ENCODE data around the gene TMEM218. TPM values are rescaled to one million over a fixed set of nuclear protein-coding genes. Genes with fewer than 3 reads are reported as not detected.
"Not testable (repeated sequence)": the region's sequence is repeated elsewhere in the genome, so short reads cannot be mapped to it uniquely, and the experiment has no call there.

TMEM218 gene
- total RNA-seq, 6 experiments from 2014 or later = 14.9 to 24.3 (median 20.7) TPM

GRCh38 chr11:125090816-125091215 is 20.6 kb downstream of the TMEM218 start:
- Mint-ChIP-seq H3K27ac (peak overlapping the region; percentile 76; the same call in 1 of the 2 replicates), H3K9me3 (no peaks in the 10 kb centered on the region), H3K4me1 (ENCODE audit: low read depth) (peaks cover 21% of the 10 kb centered on the region), H3K27me3 (ENCODE audit: insufficient read depth) (no peaks in the 10 kb centered on the region; the same call in none of the 2 replicates), H3K4me3 (no peak overlapping the region), H3K36me3 (ENCODE audit: low read depth) (peaks cover 6% of the 10 kb centered on the region; the same call in 1 of the 2 replicates)
- no peak for TF ChIP-seq CTCF (IDR thresholded peaks at IDR 0.05)
- no peak for DNase-seq

GRCh38 chr11:125090151-125090550 is 21.3 kb downstream of the TMEM218 start:
- H3K27me3 Mint-ChIP-seq (ENCODE audit: insufficient read depth); DNase-seq; H3K9me3 Mint-ChIP-seq; H3K4me3 Mint-ChIP-seq; H3K27ac Mint-ChIP-seq: not testable (repeated sequence)
- peaks cover 10% of the 10 kb centered on the region; the same call in 1 of the 2 replicates for H3K36me3 Mint-ChIP-seq (ENCODE audit: low read depth)
- H3K4me1 Mint-ChIP-seq (ENCODE audit: low read depth) = peaks cover 21% of the 10 kb centered on the region

GRCh38 chr11:125089481-125089880 is 21.9 kb downstream of the TMEM218 start:
- Mint-ChIP-seq H3K36me3 (ENCODE audit: low read depth) (peaks cover 10% of the 10 kb centered on the region; the same call in 1 of the 2 replicates), H3K4me1 (ENCODE audit: low read depth) (peaks cover 24% of the 10 kb centered on the region)
- not testable (repeated sequence) for H3K27ac Mint-ChIP-seq; H3K9me3 Mint-ChIP-seq; DNase-seq; H3K27me3 Mint-ChIP-seq (ENCODE audit: insufficient read depth); H3K4me3 Mint-ChIP-seq

DNA sequence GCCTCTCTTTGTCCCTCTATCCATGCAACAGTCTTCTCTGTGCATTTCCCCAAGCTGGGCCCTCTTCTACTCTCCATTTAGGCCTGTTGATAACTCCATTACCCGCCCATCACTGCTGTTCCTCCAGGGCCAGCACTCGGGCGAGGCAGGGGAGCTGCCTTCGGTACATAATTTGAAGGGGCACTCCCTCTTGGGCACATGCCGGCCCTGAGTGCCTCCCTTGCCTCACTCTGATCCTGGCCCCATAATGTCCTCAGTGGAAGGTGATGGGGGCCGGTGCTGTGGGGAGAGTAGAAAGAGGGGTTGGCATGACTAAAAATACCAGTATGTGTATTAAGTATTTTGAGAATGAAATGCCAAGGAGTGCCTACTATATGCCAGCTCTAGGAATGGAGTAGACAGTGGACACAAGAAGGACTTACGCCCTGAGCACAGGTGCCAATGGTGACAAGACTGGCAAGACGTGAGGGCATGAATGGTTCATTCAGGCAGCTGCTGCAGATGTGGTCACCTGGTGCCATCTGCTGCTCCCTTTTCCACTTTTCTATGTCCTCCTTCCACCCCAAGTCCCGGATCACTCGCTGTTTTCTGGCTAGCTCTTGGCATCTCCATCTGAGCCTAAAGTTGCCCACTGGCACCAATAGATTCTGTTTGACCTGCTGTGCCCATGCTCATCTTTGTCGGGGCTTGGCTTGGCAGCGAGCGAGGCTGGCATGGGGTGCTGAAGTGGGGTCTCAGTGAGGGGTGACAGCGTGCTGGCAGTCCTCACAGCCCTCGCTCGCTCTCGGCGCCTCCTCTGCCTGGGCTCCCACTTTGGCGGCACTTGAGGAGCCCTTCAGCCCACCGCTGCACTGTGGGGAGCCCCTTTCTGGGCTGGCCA is 22.6 kb downstream of the TMEM218 start:
- Mint-ChIP-seq H3K4me1 (ENCODE audit: low read depth) (peaks cover 30% of the 10 kb centered on the region), H3K27me3 (ENCODE audit: insufficient read depth) (peaks cover 6% of the 10 kb centered on the region), H3K9me3 (no peaks in the 10 kb centered on the region), H3K4me3 (no peak overlapping the region), H3K36me3 (ENCODE audit: low read depth) (peaks cover 10% of the 10 kb centered on the region; the same call in 1 of the 2 replicates), H3K27ac (no peak overlapping the region)
- no peak for TF ChIP-seq CTCF (IDR thresholded peaks at IDR 0.05)
- no peak for DNase-seq

DNA sequence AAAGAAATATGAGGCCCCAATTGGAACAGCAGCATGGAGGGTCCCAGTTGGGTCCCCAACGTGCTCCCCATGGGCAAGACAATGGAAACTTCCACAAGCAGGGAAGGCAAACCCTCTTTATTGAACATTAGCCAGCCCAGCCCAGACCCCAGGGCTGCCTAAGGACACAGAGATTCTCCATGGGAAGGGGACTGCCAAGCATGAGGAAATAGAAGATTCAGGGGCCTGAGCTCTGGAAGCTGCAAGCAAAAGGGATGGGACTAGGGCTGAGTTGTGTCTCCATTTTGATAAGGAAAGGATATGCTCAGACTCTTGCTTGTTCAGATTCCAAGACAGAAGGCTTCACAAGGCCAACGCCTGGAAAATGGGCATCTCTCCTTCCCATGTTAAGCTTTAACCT is 23.3 kb downstream of the TMEM218 start:
- TF ChIP-seq CTCF (IDR thresholded peaks at IDR 0.05) = no peak
- no peak overlapping the region for H3K4me3 Mint-ChIP-seq
- no peaks in the 10 kb centered on the region for H3K9me3 Mint-ChIP-seq
- H3K27ac Mint-ChIP-seq = no peak overlapping the region
- H3K36me3 Mint-ChIP-seq (ENCODE audit: low read depth) = peaks cover 10% of the 10 kb centered on the region; the same call in 1 of the 2 replicates
- H3K4me1 Mint-ChIP-seq (ENCODE audit: low read depth) = peaks cover 37% of the 10 kb centered on the region
- H3K27me3 Mint-ChIP-seq (ENCODE audit: insufficient read depth) = peaks cover 6% of the 10 kb centered on the region
- no peak for DNase-seq

DNA sequence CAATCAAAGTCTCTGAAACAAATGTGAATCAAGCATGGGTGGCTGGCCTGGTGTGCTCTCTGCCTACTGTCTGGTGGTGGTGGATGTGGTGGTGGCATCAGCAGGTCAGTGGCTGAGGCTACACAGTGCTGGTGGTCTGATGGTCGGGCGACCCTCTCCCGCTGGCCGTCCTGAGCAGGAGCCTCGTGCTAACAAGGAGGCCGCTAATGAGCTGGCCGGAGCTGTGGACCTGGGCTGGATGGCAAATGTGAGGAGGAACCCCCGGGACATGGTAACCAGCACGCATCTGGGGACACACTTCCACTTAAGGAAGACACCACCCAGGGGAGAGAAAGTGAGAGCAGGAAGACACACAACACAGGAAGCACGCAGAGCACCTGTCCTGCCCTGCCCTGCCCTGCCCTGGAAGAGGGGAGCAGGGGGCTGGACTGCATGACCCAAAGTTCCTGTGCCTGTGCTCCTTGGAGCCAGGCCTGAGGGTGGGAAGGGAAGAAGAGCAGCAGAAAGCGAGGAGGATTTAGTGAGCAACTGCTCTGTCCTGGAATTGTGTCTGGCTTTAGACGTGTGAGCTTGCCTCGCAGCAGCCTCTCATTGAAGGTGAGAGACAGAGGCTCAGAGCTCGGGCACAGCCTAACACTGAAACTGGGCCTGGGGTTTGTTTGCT is 24.7 kb downstream of the TMEM218 start:
- no peak for DNase-seq
- peaks cover 6% of the 10 kb centered on the region; the same call in 1 of the 2 replicates for H3K27me3 Mint-ChIP-seq (ENCODE audit: insufficient read depth)
- no peak for TF ChIP-seq CTCF (IDR thresholded peaks at IDR 0.05)
- no peak overlapping the region for H3K4me3 Mint-ChIP-seq
- H3K27ac Mint-ChIP-seq = no peak overlapping the region
- no peaks in the 10 kb centered on the region for H3K9me3 Mint-ChIP-seq
- peaks cover 45% of the 10 kb centered on the region for H3K4me1 Mint-ChIP-seq (ENCODE audit: low read depth)
- H3K36me3 Mint-ChIP-seq (ENCODE audit: low read depth) = peaks cover 10% of the 10 kb centered on the region; the same call in 1 of the 2 replicates

Measured in HFFc6 (cell line).